HFFc6 (cell line): ENCODE results near the gene KRT8. TPM values are rescaled to one million over a fixed set of nuclear protein-coding genes. Genes with fewer than 3 reads are reported as not detected.
A peak's percentile ranks its signal among the peaks of the same experiment; 100 is the strongest.
"Not testable (repeated sequence)": the region's sequence is repeated elsewhere in the genome, so short reads cannot be mapped to it uniquely, and the experiment has no call there.

Experiments used
- DNase-seq: peaks from one replicate; pipeline ENCODE4 v3.0.0-alpha.2; 2018
- H3K27ac Mint-ChIP-seq: 2 replicates; pipeline ENCODE4 v1.8.0; 2020; ENCODE audit warnings: mild to moderate bottlenecking, mixed read lengths
- H3K27me3 Mint-ChIP-seq: 2 replicates; pipeline ENCODE4 v1.8.0; 2021; ENCODE audit warnings: mild to moderate bottlenecking, moderate library complexity, mixed read lengths; ENCODE audit not compliant: insufficient read depth
- H3K36me3 Mint-ChIP-seq: 2 replicates; pipeline ENCODE4 v1.8.0; 2021; ENCODE audit warnings: low read depth, mixed read lengths
- H3K4me1 Mint-ChIP-seq: 2 replicates; pipeline ENCODE4 v1.8.0; 2020; ENCODE audit warnings: low read depth, mixed read lengths
- H3K4me3 Mint-ChIP-seq: 2 replicates; pipeline ENCODE4 v1.8.0; 2020; ENCODE audit warnings: mild to moderate bottlenecking, moderate library complexity, mixed read lengths
- H3K9me3 Mint-ChIP-seq: 2 replicates; pipeline ENCODE4 v1.8.0; 2020; ENCODE audit warnings: mild to moderate bottlenecking, mixed read lengths
- CTCF ChIP-seq: fragments of 200-600 bp; sonication (generic); IDR thresholded peaks from 2 replicates; pipeline ENCODE4 v1.5.0; 2021; ENCODE audit warnings: antibody characterized with exemption, mild to moderate bottlenecking
- total RNA-seq, 6 experiments: library from RNA; stranded (reverse); fragmentation: NEBNext Ultra II Directional; extraction: Animal tissue kit (Norgen Biotek cat#: 25700); gene quantifications; 2 replicates in 1 of 6; 3 replicates in 5 of 6; pipeline ENCODE4 v1.2.3, GENCODE V29; 2021

KRT8 gene
- total RNA-seq, 6 experiments from 2014 or later = 41.4 to 50.4 (median 44.8) TPM

GRCh38 chr12:52892207-52892852 is 12.5 kb downstream of the KRT8 start:
- peaks cover 12% of the 10 kb centered on the region for H3K4me1 Mint-ChIP-seq
- TF ChIP-seq CTCF = no peak
- H3K27me3 Mint-ChIP-seq = no peaks in the 10 kb centered on the region
- H3K9me3 Mint-ChIP-seq = no peaks in the 10 kb centered on the region
- DNase-seq = no peak
- no peak overlapping the region for H3K27ac Mint-ChIP-seq
- no peaks in the 10 kb centered on the region for H3K36me3 Mint-ChIP-seq
- no peak overlapping the region for H3K4me3 Mint-ChIP-seq

GRCh38 chr12:52891044-52891443 is 13.8 kb downstream of the KRT8 start:
- no peak for TF ChIP-seq CTCF
- Mint-ChIP-seq H3K4me1 (peaks cover under 1% of the 10 kb centered on the region), H3K27ac (no peak overlapping the region), H3K9me3 (no peaks in the 10 kb centered on the region), H3K27me3 (no peaks in the 10 kb centered on the region), H3K36me3 (no peaks in the 10 kb centered on the region), H3K4me3 (no peak overlapping the region)
- no peak for DNase-seq

GRCh38 chr12:52890417-52890816 is 14.5 kb downstream of the KRT8 start:
- no peak overlapping the region for H3K27ac Mint-ChIP-seq

GRCh38 chr12:52884526-52885293 is 20.2 kb downstream of the KRT8 start:
- no peak overlapping the region; the same call in 1 of the 2 replicates for H3K27ac Mint-ChIP-seq
- no peak overlapping the region for H3K4me3 Mint-ChIP-seq

More at GRCh38 chr12:52890417-52890816, 14.5 kb downstream of the KRT8 start:
- DNase-seq = no peak
- TF ChIP-seq CTCF = no peak
- H3K4me1 Mint-ChIP-seq = no peaks in the 10 kb centered on the region
- H3K9me3 Mint-ChIP-seq = no peaks in the 10 kb centered on the region
- no peaks in the 10 kb centered on the region for H3K27me3 Mint-ChIP-seq
- no peaks in the 10 kb centered on the region for H3K36me3 Mint-ChIP-seq
- no peak overlapping the region for H3K4me3 Mint-ChIP-seq

GRCh38 chr12:52880499-52880898 is 24.4 kb downstream of the KRT8 start:
- not testable (repeated sequence) for H3K27me3 Mint-ChIP-seq, H3K36me3 Mint-ChIP-seq, H3K9me3 Mint-ChIP-seq, H3K4me3 Mint-ChIP-seq, DNase-seq, H3K27ac Mint-ChIP-seq
- peaks cover 33% of the 10 kb centered on the region for H3K4me1 Mint-ChIP-seq

More at GRCh38 chr12:52884526-52885293, 20.2 kb downstream of the KRT8 start:
- TF ChIP-seq CTCF = peak; percentile 98
- peaks cover 18% of the 10 kb centered on the region for H3K4me1 Mint-ChIP-seq
- H3K27me3 Mint-ChIP-seq = no peaks in the 10 kb centered on the region; the same call in none of the 2 replicates
- DNase-seq = peak; percentile 46
- H3K9me3 Mint-ChIP-seq = no peaks in the 10 kb centered on the region
- H3K36me3 Mint-ChIP-seq = no peaks in the 10 kb centered on the region
